Measurements from ENCODE around the gene ITGA3. TPM values are rescaled to one million over a fixed set of nuclear protein-coding genes. Genes with fewer than 3 reads are reported as not detected.

ITGA3 gene
- total RNA-seq, 1 donor from 2014 or later = 668 TPM

DNA sequence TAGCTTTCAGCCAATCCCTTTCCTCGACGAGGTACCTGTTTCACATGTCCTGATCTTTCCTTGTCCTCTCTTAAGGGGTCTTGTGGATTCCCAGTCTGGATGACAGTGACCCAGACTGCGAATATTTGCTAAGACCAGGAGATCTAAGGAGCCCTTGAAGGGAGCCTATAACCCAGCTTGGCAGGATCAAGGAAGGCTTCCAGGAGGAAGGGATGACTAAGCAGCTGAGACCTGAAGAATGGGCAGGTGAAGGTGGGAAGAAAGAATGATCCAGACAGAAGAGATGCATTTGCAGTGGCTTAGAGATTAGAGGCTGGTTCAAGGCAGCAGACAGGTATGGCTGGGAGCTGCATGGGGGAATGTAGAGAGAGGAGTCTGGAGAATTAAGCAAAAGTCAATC lies 37.3 kb downstream of the ITGA3 start:
- TF ChIP-seq, protein P1, sequence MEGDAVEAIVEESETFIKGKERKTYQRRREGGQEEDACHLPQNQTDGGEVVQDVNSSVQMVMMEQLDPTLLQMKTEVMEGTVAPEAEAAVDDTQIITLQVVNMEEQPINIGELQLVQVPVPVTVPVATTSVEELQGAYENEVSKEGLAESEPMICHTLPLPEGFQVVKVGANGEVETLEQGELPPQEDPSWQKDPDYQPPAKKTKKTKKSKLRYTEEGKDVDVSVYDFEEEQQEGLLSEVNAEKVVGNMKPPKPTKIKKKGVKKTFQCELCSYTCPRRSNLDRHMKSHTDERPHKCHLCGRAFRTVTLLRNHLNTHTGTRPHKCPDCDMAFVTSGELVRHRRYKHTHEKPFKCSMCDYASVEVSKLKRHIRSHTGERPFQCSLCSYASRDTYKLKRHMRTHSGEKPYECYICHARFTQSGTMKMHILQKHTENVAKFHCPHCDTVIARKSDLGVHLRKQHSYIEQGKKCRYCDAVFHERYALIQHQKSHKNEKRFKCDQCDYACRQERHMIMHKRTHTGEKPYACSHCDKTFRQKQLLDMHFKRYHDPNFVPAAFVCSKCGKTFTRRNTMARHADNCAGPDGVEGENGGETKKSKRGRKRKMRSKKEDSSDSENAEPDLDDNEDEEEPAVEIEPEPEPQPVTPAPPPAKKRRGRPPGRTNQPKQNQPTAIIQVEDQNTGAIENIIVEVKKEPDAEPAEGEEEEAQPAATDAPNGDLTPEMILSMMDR (conservative IDR thresholded peaks at IDR 0.05; ENCODE audit: low read depth, low read length) = no peak
- no peak for DNase-seq (ENCODE audit: low read depth)
- H3K4me3 ChIP-seq (ENCODE audit: low read depth, low read length) = peak overlapping the region; percentile 7

DNA sequence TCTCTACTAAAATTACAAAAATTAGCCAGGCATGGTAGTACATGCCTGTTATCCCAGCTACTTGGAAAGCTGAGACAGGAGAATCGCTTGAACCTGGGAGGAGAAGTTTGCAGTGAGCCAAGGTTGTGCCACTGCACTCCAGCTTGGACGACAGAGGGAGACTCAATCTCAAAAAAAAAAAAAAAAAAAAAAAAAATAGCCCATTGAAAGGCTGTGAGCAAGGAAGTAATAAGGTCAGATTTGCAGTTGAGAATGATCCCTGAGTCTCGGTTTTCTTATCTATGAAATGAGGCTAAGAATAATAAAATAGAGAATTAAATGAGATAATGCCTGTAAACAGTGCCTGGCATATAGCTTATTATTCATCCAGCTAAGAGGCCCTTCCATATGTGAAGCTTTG lies 37.9 kb downstream of the ITGA3 start:
- TF ChIP-seq, protein P1 (conservative IDR thresholded peaks at IDR 0.05; ENCODE audit: low read depth, low read length) = no peak
- H3K4me3 ChIP-seq (ENCODE audit: low read depth, low read length) = peak overlapping the region; percentile 2
- no peak for DNase-seq (ENCODE audit: low read depth)

DNA sequence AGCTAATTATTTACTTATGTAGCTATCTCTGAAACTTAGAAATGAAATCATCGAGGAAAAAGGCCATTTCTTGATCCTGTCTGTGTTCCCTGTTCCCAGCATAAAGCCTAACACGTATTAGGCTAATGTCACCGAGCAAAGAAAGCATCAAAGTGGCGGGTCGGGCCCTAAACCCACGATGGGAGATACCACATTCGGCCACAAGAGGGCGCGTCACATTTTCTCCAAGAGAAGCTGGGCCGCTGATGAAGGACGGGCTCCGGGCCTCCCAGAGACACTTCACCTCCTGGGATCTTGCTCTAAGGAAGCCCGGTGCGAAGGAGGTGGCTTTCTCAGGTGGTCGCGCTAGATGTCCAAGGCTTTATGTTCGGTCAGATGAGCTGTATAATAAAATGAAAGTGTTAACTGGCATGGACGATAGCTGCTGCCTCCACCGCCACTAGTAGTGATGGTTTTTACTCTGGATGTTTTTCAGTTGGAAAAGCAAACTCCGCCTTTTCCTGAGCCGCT lies 38.4 kb downstream of the ITGA3 start:
- peak overlapping the region; percentile 69 for H3K4me3 ChIP-seq (ENCODE audit: low read depth, low read length)
- peak; percentile 54 for DNase-seq (ENCODE audit: low read depth)
- TF ChIP-seq, protein P1 (conservative IDR thresholded peaks at IDR 0.05; ENCODE audit: low read depth, low read length) = peak; percentile 79

DNA sequence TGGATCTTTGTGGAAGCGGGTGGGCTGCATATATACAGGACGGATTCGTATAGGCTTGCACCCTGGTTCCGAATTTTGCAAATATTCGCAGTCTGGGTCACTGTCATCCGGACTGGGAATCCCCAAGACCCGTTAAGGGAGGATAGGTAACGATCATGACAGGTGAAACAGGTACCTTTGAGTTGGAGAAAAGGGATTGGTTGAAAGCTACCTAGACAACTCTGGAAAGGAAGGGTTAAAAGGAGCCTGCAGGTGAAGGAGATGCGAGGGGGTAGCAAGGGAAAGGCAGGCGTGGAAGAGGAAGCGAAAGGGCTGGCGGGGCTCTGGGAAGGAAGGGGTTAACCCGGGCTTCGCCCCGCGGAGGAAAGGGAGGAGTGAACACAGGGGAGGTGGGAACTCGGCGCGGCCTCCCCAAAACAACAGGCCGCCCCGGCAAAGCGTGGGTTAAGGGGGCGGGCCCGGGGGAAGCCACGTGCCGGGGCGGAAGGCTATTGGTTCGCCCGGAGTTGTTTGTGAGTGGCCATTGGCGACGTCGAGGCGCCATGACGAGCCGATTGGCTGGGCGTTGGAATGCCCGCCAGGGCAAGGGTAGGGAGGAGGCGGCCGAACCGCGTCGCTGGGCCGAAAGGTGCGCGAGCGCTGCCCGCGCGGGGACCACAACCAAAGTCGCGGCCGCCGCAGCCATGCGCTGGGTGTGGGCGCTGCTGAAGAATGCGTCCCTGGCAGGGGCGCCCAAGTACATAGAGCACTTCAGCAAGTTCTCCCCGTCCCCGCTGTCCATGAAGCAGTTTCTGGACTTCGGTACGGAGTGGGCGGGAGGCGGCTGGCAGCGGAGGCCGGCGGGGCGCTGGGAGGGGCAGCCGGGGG lies 39.1 kb downstream of the ITGA3 start, which contains the start of gene PDK2:
TSS of gene PDK2 (plus strand) at position 599 of the 867 bp plus-strand sequence. CDS start at position 684, 85 bp downstream.
- TF ChIP-seq, protein P1 (conservative IDR thresholded peaks at IDR 0.05; ENCODE audit: low read depth, low read length) = no peak
- H3K4me3 ChIP-seq (ENCODE audit: low read depth, low read length) = peak within 1 kb of the TSS; percentile 69
- DNase-seq (ENCODE audit: low read depth) = no peak

DNA sequence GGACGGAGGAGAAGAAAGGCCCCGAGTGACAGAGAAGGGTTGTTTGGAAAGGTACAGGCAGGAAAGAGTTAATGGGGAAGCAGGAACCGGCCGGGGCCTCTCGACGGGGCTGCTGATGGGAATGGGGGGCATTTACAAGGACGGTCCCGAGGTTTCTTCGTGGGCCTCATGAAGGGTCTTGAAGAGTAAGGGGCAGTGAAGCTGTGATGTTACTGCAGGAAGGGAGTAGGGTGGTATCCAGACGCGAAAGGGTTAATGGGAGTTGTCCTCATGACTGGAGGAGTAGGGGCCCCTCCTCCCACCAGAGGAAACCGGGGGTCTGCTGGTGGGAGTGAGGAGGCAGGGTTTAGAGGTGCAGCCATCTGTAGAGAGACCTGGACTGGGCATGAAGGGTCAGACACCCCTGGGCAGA lies 39.7 kb downstream of the ITGA3 start:
- no peak for DNase-seq (ENCODE audit: low read depth)
- TF ChIP-seq, protein P1 (conservative IDR thresholded peaks at IDR 0.05; ENCODE audit: low read depth, low read length) = no peak
- H3K4me3 ChIP-seq (ENCODE audit: low read depth, low read length) = peak overlapping the region; percentile 69

DNA sequence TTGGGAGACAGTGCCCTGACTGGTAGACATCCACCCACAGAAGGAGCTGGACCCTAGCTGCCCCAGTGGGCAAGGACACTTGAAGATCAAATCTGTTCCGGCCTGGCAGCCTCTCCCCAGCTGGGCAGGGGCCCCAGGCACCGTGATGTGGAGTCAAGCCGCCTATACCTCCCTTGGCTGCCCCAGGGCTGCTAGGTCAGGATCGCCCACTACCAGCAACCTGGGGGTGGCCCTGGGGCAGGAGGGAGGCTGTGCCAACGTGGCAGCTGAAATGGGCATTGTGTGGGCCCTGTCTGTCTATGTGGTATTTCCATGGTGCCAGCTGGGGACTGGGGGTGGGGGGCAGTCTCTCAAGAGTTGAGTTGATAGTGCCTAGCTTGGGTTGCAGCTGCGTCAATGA lies 40.2 kb downstream of the ITGA3 start:
- H3K4me3 ChIP-seq (ENCODE audit: low read depth, low read length) = peak overlapping the region; percentile 69
- TF ChIP-seq, protein P1 (conservative IDR thresholded peaks at IDR 0.05; ENCODE audit: low read depth, low read length) = no peak
- DNase-seq (ENCODE audit: low read depth) = no peak
